ENCODE results near the gene GZMA. TPM values are rescaled to one million over a fixed set of nuclear protein-coding genes. Genes with fewer than 3 reads are reported as not detected.
"Not testable (repeated sequence)": the region's sequence is repeated elsewhere in the genome, so short reads cannot be mapped to it uniquely, and the experiment has no call there.

Gene GZMA
- total and polyA plus RNA-seq, 3 donors from 2014 or later: 0.37 to 7.1 TPM; not detected in 1

GRCh38 chr5:55096182-55096581, 6.3 kb upstream of the GZMA start:
- no peaks in the 10 kb centered on the region for H3K27me3 ChIP-seq
- H3K4me1 ChIP-seq: no peaks in the 10 kb centered on the region
- intact Hi-C loops (cut with DNase I; ENCODE audit: low total_unique reads): no loop called here
- no peaks in the 10 kb centered on the region for H3K9me3 ChIP-seq
- DNase-seq: no peak
- no peak for TF ChIP-seq POLR2A (IDR thresholded peaks at IDR 0.05)
- H3K4me3 ChIP-seq: no peak overlapping the region
- WGBS, 2 donors: 61 to 81% methylated on average over 3 of the region's 3 CpGs
- H3K36me3 ChIP-seq (ENCODE audit: low read depth, missing control alignments): no peaks in the 10 kb centered on the region
- H3K27ac ChIP-seq: no peak overlapping the region

DNA sequence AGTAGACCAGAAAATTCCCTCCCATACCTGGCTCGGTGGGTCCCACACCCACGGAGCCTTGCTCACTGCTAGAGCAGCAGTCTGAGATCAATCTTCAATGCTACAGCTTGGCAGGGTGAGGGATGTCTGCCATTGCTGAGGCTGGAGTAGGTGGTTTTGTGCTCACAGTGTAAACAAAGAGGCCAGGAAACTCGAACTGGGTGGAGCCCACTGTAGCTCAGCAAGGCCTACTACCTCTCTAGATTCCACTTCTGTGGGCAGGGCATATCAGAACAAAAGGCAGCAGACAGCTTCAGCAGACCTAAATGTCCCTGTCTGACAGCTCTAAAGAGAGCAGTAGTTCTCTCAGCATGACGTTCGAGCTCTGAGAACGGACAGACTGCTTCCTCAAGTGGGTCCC, 5.6 kb upstream of the GZMA start:
- intact Hi-C loops (cut with DNase I; ENCODE audit: low total_unique reads): no loop called here
- Histone ChIP-seq H3K36me3 (ENCODE audit: low read depth, missing control alignments) (no peaks in the 10 kb centered on the region), H3K4me1 (no peaks in the 10 kb centered on the region), H3K27me3 (no peaks in the 10 kb centered on the region), H3K27ac (no peak overlapping the region), H3K9me3 (no peaks in the 10 kb centered on the region), H3K4me3 (no peak overlapping the region)
- WGBS, 2 donors: 81 to 94% methylated on average over 3 to 6 of the region's 6 CpGs
- no peak for DNase-seq
- TF ChIP-seq POLR2A (IDR thresholded peaks at IDR 0.05): no peak
- TF ChIP-seq CTCF (IDR thresholded peaks at IDR 0.05): no peak

DNA sequence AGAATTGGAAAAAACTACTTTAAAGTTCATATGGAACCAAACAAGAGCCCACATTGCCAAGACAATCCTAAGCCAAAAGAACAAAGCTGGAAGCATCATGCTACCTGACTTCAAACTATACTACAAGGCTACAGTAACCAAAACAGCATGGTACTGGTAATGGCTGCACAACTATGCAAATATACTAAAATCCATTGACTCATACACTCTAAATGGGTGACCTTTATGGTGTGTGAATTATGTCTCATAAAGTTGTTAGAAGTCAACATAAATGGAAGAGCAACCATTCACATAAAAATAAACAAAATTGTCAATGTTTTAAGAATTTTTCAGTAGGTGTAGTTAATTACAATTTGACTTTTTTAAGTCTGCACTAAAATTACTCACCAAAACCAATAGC, 1.3 kb upstream of the GZMA start:
- H3K4me1 ChIP-seq; H3K27ac ChIP-seq; intact Hi-C loops (cut with DNase I; ENCODE audit: low total_unique reads); H3K4me3 ChIP-seq; DNase-seq; H3K9me3 ChIP-seq; H3K36me3 ChIP-seq (ENCODE audit: low read depth, missing control alignments); H3K27me3 ChIP-seq: not testable (repeated sequence)

DNA sequence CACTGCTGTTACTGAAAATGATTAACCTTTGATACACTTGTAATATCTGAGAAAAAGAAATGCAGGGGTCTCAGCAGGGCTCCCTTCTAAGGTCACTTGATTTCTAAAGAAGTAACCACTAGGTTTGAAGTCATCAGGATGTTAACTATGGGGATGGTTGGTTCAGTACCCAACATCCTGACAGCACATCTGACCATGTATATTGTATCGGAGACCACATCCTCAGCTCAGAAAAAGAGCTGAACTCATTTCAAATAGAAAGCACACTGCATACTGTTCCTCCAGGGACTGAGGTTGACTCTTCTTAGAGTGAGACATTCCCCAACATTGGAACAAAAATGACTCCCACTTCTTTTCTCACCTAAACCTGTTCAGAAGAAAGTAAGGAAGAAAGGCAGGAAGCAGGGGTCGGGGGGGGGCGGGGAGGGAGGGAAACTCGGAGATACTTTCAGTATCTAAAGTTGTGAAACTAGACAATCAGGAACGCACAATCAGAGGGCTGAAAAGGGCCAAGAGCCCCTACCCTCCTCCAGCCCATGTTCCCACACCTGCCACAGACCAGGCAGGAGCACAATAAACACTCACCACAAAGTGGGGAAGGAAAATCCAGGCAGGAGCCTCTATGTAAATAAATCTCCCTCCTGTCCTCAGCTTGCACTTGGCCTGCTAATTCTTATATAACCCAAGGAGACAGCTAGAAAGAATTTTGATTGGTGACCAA, 730 bp upstream of the GZMA start:
- no peak for TF ChIP-seq CTCF (IDR thresholded peaks at IDR 0.05)
- no peak for TF ChIP-seq POLR2A (IDR thresholded peaks at IDR 0.05)
- intact Hi-C loops (cut with DNase I; ENCODE audit: low total_unique reads): no loop called here
- Histone ChIP-seq H3K36me3 (ENCODE audit: low read depth, missing control alignments) (no peaks in the 10 kb centered on the region), H3K4me1 (no peaks in the 10 kb centered on the region), H3K4me3 (no peak overlapping the region), H3K27me3 (no peaks in the 10 kb centered on the region), H3K9me3 (no peaks in the 10 kb centered on the region), H3K27ac (no peak overlapping the region)
- 70 to 71% methylated on average over 5 of the region's 5 CpGs for WGBS, 2 donors
- DNase-seq: no peak

GRCh38 chr5:55104036-55104772, 1.8 kb downstream of the GZMA start:
- Histone ChIP-seq H3K27ac (no peak overlapping the region), H3K27me3 (no peaks in the 10 kb centered on the region), H3K9me3 (no peaks in the 10 kb centered on the region), H3K36me3 (ENCODE audit: low read depth, missing control alignments) (no peaks in the 10 kb centered on the region), H3K4me3 (no peak overlapping the region), H3K4me1 (no peaks in the 10 kb centered on the region)
- TF ChIP-seq CTCF (IDR thresholded peaks at IDR 0.05): no peak
- TF ChIP-seq POLR2A (IDR thresholded peaks at IDR 0.05): no peak
- 81 to 87% methylated on average over 2 of the region's 2 CpGs for WGBS, 2 donors
- no peak for DNase-seq
- intact Hi-C loops (cut with DNase I; ENCODE audit: low total_unique reads): no loop called here

All from testis (tissue), 3 donors.